ENCODE data around the gene ZFYVE27.

- TF ChIP-seq, protein P1, sequence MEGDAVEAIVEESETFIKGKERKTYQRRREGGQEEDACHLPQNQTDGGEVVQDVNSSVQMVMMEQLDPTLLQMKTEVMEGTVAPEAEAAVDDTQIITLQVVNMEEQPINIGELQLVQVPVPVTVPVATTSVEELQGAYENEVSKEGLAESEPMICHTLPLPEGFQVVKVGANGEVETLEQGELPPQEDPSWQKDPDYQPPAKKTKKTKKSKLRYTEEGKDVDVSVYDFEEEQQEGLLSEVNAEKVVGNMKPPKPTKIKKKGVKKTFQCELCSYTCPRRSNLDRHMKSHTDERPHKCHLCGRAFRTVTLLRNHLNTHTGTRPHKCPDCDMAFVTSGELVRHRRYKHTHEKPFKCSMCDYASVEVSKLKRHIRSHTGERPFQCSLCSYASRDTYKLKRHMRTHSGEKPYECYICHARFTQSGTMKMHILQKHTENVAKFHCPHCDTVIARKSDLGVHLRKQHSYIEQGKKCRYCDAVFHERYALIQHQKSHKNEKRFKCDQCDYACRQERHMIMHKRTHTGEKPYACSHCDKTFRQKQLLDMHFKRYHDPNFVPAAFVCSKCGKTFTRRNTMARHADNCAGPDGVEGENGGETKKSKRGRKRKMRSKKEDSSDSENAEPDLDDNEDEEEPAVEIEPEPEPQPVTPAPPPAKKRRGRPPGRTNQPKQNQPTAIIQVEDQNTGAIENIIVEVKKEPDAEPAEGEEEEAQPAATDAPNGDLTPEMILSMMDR (IDR thresholded peaks at IDR 0.05), result no peak
- TF ChIP-seq POLR2A (IDR thresholded peaks at IDR 0.05), result no peak
Measured at GRCh38 chr10:97785731-97786130, 48.8 kb downstream of the ZFYVE27 start.

Measured in adrenal gland (tissue), 5 donors.